Nephron (organoid): Measurements from ENCODE around the gene HSD3B2.

Experiments used
- H3K27ac Mint-ChIP-seq, 3 experiments: 2 replicates each; pipeline ENCODE4 v1.8.0; 2020; ENCODE audit warnings: mixed read lengths in 3 of 3, mild to moderate bottlenecking in 2 of 3, moderate library complexity in 1 of 3
- H3K27me3 Mint-ChIP-seq: 2 replicates; pipeline ENCODE4 v1.8.0; 2021; ENCODE audit warnings: low read depth, mild to moderate bottlenecking, moderate library complexity, mixed read lengths
- H3K36me3 Mint-ChIP-seq: 2 replicates; pipeline ENCODE4 v1.8.0; 2020; ENCODE audit warnings: low read depth, mixed read lengths
- H3K4me1 Mint-ChIP-seq: 2 replicates; pipeline ENCODE4 v1.8.0; 2020; ENCODE audit warnings: mixed read lengths
- H3K4me3 Mint-ChIP-seq, 3 experiments: 2 replicates each; pipeline ENCODE4 v1.8.0; 2020; ENCODE audit warnings: mild to moderate bottlenecking in 3 of 3, mixed read lengths in 3 of 3, moderate library complexity in 2 of 3
- H3K9me3 Mint-ChIP-seq: 2 replicates; pipeline ENCODE4 v1.8.0; 2020; ENCODE audit warnings: mixed read lengths
- CTCF ChIP-seq, 3 experiments: fragments of 200-600 bp; sonication (generic); IDR thresholded peaks; one replicate each; pipeline ENCODE4 v1.5.0; 2021; ENCODE audit warnings: antibody characterized with exemption in 3 of 3; ENCODE audit not compliant: unreplicated experiment in 3 of 3

HSD3B2 gene

GRCh38 chr1:119470958-119471357 lies 56.0 kb downstream of the HSD3B2 start:
- no peak overlapping the region for H3K27ac Mint-ChIP-seq
- H3K4me1 Mint-ChIP-seq, result peaks cover 3% of the 10 kb centered on the region
- no peaks in the 10 kb centered on the region for H3K9me3 Mint-ChIP-seq
- H3K4me3 Mint-ChIP-seq, result no peak overlapping the region
- no peak for TF ChIP-seq CTCF (IDR thresholded peaks at IDR 0.05; ENCODE audit: unreplicated experiment in 3 of 3)
- peaks cover 4% of the 10 kb centered on the region for H3K27me3 Mint-ChIP-seq
- H3K36me3 Mint-ChIP-seq, result no peaks in the 10 kb centered on the region

- no peak overlapping the region for H3K27ac Mint-ChIP-seq
- H3K4me1 Mint-ChIP-seq, result peaks cover 4% of the 10 kb centered on the region
- H3K36me3 Mint-ChIP-seq, result no peaks in the 10 kb centered on the region
- no peak for TF ChIP-seq CTCF (IDR thresholded peaks at IDR 0.05; ENCODE audit: unreplicated experiment in 3 of 3)
- H3K27me3 Mint-ChIP-seq, result peaks cover 8% of the 10 kb centered on the region
- no peak overlapping the region for H3K4me3 Mint-ChIP-seq
- no peaks in the 10 kb centered on the region for H3K9me3 Mint-ChIP-seq
Measured at GRCh38 chr1:119471566-119471965, 56.6 kb downstream of the HSD3B2 start.

- Mint-ChIP-seq H3K4me3 (no peak overlapping the region), H3K36me3 (no peaks in the 10 kb centered on the region), H3K27ac (peak overlapping the region; percentile 5 to 24 (median 5)), H3K4me1 (peaks cover 4% of the 10 kb centered on the region), H3K27me3 (peaks cover 8% of the 10 kb centered on the region), H3K9me3 (no peaks in the 10 kb centered on the region)
- TF ChIP-seq CTCF (IDR thresholded peaks at IDR 0.05; ENCODE audit: unreplicated experiment in 3 of 3), result no peak
Measured at GRCh38 chr1:119472080-119472818, 57.3 kb downstream of the HSD3B2 start.
